ENCODE measurements around the gene EXOSC2.

The EXOSC2 gene

GRCh38 chr9:130751631-130752355 is 58.2 kb downstream of the EXOSC2 start:
- no peaks in the 10 kb centered on the region for H3K36me3 ChIP-seq (ENCODE audit: control insufficient read depth, insufficient read depth, low read length)
- no peaks in the 10 kb centered on the region for H3K9me3 ChIP-seq (ENCODE audit: control insufficient read depth, insufficient read depth, low read length)
- H3K4me1 ChIP-seq (ENCODE audit: control insufficient read depth, insufficient read depth, low read length): peaks cover 4% of the 10 kb centered on the region; the same call in 1 of the 2 replicates
- DNase-seq (ENCODE audit: low read depth, low spot score): no peak
- WGBS (ENCODE audit: insufficient coverage, insufficient read length): no CpG with 5 or more reads among the region's 7 CpGs
- H3K27me3 ChIP-seq (ENCODE audit: control insufficient read depth, insufficient read depth, low read length): no peaks in the 10 kb centered on the region
- no peak overlapping the region for H3K4me3 ChIP-seq (ENCODE audit: low read length)
- H3K27ac ChIP-seq (ENCODE audit: low read length): no peak overlapping the region
